Retina (tissue), 1 donor: ENCODE results near the gene NEIL3.

Experiments
- DNase-seq: peaks from one replicate; pipeline ENCODE4 v3.0.0-alpha.2; 2016

NEIL3 gene

GRCh38 chr4:177309522-177310371 lies at the start of gene NEIL3:
Gene NEIL3, plus strand, starts transcription at chr4:177309874. Its CDS starts 80 bp downstream, at chr4:177309954.
- peak; percentile 95 for DNase-seq

GRCh38 chr4:177263818-177264217 lies 45.9 kb upstream of the NEIL3 start:
- no peak for DNase-seq

- DNase-seq = no peak
These were observed 44.8 kb upstream of the NEIL3 start for GRCh38 chr4:177264788-177265422.

GRCh38 chr4:177265729-177266128 lies 43.9 kb upstream of the NEIL3 start:
- DNase-seq = no peak

- DNase-seq = no peak
These were observed 43.2 kb upstream of the NEIL3 start for GRCh38 chr4:177266506-177266905.

GRCh38 chr4:177267911-177268310 lies 41.8 kb upstream of the NEIL3 start:
- no peak for DNase-seq

GRCh38 chr4:177271091-177271490 lies 38.6 kb upstream of the NEIL3 start:
- DNase-seq = no peak

- no peak for DNase-seq
These were observed 37.5 kb upstream of the NEIL3 start for GRCh38 chr4:177271915-177272766.

GRCh38 chr4:177275999-177276398 lies 33.7 kb upstream of the NEIL3 start:
- DNase-seq = no peak

- DNase-seq = no peak
These were observed 28.2 kb upstream of the NEIL3 start for GRCh38 chr4:177281351-177281909.

GRCh38 chr4:177282284-177282835 lies 27.3 kb upstream of the NEIL3 start:
- DNase-seq = no peak

- no peak for DNase-seq
These were observed 26.5 kb upstream of the NEIL3 start for GRCh38 chr4:177283167-177283566.

- DNase-seq = no peak
These were observed 23.7 kb upstream of the NEIL3 start for GRCh38 chr4:177285953-177286352.

- DNase-seq = no peak
These were observed 22.4 kb upstream of the NEIL3 start for GRCh38 chr4:177287255-177287654.

GRCh38 chr4:177288335-177288734 lies 21.3 kb upstream of the NEIL3 start:
- no peak for DNase-seq

- no peak for DNase-seq
These were observed 18.9 kb upstream of the NEIL3 start for GRCh38 chr4:177290780-177291179.

- no peak for DNase-seq
These were observed 17.5 kb upstream of the NEIL3 start for GRCh38 chr4:177292171-177292570.

- no peak for DNase-seq
These were observed 16.3 kb upstream of the NEIL3 start for GRCh38 chr4:177293208-177294033.

GRCh38 chr4:177297785-177298391 lies 11.8 kb upstream of the NEIL3 start:
- DNase-seq = no peak

- no peak for DNase-seq
These were observed 8.5 kb upstream of the NEIL3 start for GRCh38 chr4:177301126-177301639.
